IPS-18c (cell line): Measurements from ENCODE around the gene DENND2D.

Source experiments
- H3K4me3 ChIP-seq: 2 replicates; pipeline ENCODE4 v1.7.0; 2013; ENCODE audit warnings: low read depth, mild to moderate bottlenecking, low read length, moderate library complexity; ENCODE audit not compliant: insufficient read depth
- H3K9me3 ChIP-seq: one replicate; pipeline ENCODE4 v1.6.1; 2013; ENCODE audit warnings: mild to moderate bottlenecking, low read length, moderate library complexity; ENCODE audit not compliant: control insufficient read depth, insufficient read depth

The DENND2D gene

DNA sequence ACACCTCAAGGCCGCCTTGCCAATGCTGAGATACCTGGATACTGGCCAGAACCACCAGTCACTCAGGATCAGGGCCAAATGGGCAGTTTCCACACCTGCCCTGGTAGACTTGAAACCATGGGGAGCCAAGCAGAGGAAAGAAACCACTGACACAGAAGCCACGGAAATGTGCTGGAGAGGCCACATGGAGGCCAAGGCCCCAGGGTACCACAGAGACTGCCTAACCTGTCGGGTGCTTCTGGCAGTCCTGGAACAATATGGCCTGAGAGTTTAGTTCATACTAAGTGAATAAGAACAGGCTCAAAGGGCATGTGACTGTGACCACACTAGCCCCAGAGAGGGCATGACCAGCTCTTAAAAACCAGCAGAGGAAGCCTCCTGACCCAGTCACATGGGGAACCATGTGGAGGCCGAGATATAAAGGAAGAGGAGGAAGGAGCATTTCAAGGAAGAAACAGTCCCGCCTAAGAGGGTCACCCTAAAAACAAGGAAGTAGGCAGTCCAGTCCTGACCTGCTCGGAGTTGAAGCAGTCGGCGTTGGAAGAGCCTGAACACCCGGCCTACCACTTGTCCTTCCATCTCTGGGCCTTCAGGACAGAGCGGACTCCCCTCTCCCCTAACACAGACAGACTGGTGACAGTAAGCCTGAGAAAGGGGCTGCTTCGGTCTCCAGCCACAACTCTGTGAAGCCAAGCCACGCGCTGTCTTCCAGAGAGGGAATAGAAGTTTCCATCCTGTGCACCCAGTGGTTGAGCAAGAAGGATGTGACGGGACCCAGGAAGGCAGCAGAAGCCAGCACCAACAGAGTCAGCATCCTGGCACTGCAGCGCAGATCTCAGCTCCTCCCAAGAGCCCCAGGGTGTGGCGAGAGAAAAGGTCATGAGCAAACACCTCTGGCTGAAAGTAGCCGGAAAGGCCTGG is at the start of gene DENND2D:
Gene DENND2D (minus strand): TSS at position 766 of the 921 bp plus-strand sequence. CDS start 187 bp downstream, at position 579.
- no peak within 1 kb of the TSS for H3K4me3 ChIP-seq
- H3K9me3 ChIP-seq: peaks cover 2% of the 10 kb centered on the region

GRCh38 chr1:111249960-111250359 is 49.5 kb upstream of the DENND2D start:
- H3K9me3 ChIP-seq: no peaks in the 10 kb centered on the region
- no peak overlapping the region for H3K4me3 ChIP-seq

DNA sequence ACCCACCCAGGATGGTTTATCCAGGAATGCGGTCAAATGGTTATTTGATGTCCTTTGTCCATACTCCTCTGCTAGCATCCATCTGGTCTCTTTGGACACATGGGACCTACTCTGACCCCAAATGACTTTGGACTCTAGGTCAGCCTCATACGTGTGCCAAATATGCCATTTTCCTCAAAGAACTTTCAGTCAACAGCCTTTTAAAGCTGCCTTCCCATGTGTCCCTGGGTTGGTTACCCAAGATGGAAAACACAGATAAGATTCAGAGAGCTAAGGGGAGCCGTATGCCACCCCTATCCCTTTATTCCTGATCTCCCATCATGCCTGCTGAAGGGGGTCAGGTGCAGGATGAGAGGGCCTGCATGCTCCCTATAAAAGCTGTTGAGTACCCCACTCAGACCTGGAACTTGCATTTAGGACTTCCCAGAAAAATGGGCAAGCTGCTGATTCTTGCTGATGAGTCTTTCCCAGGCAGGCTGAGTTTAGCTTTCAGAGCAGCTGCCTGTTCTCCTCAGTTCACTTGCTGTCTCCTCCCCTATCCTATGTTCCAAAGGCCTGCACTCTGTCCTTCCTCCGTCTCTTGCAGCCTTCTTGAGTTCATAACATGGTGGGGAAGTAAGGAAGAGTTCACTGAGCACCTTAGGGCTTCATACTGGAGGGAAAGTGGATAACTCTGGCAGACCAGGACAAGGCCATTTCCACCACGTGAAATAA is 46.8 kb upstream of the DENND2D start:
- H3K9me3 ChIP-seq: no peaks in the 10 kb centered on the region
- H3K4me3 ChIP-seq: no peak overlapping the region

DNA sequence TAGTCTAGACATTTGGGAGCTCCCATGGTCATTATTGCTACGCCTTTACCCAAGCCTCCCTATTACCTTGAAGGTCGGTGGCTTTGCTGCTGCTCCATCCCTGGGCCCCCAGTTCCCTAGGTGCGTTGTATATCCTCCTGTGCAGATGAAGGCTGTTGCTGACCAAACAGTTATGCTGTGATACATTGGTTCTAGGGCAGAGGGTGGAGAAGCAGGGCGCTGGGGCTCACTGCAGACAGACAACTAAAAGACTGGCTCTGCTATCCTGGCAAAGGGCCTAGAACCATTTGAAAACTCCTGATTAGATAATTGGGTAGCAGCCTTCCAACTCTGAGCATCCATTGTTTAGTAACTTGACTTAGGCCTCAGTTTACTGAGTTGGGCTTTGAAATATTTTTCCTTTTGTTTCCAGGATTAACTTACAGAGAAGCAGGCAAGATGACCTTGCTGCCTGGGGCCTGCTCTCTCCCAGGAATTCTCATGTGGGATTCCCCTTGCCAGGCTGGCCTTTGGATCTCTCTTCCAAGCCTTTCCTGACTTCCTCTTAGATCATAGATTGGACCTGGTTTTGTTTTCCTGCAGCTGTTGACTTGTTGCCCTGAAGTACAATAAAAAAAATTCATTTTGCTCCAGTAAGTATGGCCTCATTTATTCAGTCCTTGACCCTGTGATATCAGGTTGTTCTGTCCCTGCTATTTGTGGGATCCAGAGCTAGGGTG is 42.5 kb upstream of the DENND2D start:
- Histone ChIP-seq H3K9me3 (no peaks in the 10 kb centered on the region), H3K4me3 (no peak overlapping the region)

GRCh38 chr1:111241797-111242196 is 41.4 kb upstream of the DENND2D start:
- H3K9me3 ChIP-seq: no peaks in the 10 kb centered on the region
- H3K4me3 ChIP-seq: no peak overlapping the region

GRCh38 chr1:111238056-111238795 is 37.8 kb upstream of the DENND2D start:
- H3K4me3 ChIP-seq: no peak overlapping the region
- H3K9me3 ChIP-seq: no peaks in the 10 kb centered on the region

DNA sequence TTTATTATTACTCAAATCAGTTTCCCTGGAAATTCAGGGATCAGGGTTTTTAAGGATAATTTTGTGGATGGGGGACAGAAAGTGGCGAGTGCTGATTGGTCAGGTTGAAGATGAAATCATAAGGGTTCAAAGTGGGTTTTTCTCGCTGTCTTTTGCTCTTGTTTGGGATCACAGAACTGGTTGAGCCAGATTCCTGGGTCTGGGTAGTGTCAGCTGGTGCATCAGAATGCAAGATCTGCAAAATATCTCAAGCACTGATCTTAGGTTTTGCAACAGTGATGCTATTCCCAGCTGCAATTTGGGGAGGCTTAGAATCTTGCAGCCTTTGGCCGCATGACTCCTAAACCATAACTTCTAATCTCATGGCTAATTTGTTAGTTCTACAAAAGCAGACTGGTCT is 36.4 kb upstream of the DENND2D start:
- Histone ChIP-seq H3K9me3 (no peaks in the 10 kb centered on the region), H3K4me3 (no peak overlapping the region)

DNA sequence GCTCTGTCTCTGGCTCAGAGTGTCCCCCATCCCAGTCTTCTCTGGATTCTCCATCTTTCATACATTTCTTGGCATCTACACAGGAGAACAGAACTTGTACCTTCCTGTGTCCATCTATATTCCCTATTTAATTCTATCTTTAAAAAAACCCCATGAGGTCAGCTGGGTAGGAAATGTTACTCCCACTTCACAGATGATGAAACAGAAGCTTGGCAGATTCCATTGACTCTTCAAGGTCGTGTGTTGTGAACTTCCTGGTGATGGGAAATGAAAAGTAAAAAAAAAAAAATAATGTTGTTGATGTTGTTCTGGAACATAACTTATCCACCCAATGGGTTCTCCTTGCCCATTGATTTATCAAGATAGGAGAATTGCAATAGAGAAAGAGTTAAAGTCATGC is 35.9 kb upstream of the DENND2D start:
- H3K9me3 ChIP-seq: no peaks in the 10 kb centered on the region
- no peak overlapping the region for H3K4me3 ChIP-seq

DNA sequence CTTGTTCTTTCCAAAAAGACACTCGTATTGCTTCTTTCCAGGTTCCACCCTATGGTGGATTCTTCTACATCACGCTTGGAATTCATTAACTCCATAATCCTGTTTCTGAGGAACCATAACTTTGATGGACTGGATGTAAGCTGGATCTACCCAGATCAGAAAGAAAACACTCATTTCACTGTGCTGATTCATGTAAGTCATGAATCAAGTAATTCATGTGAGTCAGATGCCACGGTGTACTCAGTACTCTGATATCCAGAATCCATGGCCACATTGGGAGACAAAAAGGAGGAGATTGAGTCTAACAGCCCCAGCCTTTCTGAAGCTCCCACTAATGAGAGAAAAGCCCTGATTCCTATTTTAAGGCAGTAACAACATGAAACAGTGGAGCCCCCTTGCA is 34.4 kb upstream of the DENND2D start:
- Histone ChIP-seq H3K4me3 (no peak overlapping the region), H3K9me3 (no peaks in the 10 kb centered on the region)

DNA sequence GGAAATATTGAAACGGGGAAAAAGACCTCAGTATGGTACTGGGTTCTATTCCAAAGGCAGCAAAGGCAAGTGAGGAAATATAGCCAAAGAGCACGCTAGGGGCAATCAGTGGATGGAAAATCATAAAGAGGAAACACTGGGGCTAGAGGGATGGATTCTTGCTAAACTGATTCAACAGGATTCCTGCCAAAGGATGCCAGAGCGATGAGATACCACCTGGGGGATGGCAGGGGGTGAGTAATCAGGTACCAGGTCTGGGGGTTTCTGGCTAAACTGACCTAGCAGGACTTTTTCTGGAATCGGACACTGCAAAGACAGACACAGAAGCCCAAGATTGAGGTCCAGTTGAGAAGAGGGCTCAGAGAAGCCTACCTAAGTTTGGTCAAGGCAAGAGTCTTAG is 33.8 kb upstream of the DENND2D start:
- H3K4me3 ChIP-seq: no peak overlapping the region
- H3K9me3 ChIP-seq: no peaks in the 10 kb centered on the region

DNA sequence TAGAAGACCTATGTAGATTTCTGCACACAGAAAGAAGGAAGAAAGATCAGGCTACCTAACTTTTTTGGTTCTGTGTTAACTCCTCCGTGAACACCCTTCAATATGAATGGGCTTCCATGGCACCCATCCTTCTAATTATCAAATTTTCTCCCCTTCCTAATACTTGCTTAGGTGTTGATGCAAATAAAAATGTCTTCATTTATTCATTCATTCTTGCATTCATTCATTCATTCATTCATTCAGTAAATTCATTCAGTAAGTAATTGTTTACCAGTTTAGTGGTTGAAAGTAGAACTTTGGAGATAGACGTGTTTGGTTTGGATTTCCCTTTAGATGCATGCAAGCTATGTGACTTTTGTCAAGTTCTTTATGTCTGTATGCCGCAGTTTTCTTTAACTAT is 31.7 kb upstream of the DENND2D start:
- Histone ChIP-seq H3K4me3 (no peak overlapping the region), H3K9me3 (no peaks in the 10 kb centered on the region)

DNA sequence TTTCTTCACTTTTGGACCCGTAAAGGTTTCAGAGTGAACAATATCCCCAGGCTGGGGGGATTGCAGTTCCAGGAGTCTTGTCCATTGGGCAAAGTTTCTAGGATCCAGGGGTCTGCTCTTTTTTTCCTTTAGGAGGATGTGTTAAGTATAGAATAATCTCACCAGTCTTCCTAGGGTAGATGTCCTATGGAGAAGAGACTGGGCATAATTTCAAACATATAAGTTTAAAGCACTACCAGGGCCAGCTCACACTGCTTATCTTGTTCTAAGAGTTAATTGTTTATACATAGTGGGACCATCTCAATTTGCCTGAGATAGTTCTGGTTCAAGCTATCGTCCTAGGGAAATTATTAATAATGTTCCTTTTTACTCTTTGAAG is 28.3 kb upstream of the DENND2D start:
- no peaks in the 10 kb centered on the region for H3K9me3 ChIP-seq

DNA sequence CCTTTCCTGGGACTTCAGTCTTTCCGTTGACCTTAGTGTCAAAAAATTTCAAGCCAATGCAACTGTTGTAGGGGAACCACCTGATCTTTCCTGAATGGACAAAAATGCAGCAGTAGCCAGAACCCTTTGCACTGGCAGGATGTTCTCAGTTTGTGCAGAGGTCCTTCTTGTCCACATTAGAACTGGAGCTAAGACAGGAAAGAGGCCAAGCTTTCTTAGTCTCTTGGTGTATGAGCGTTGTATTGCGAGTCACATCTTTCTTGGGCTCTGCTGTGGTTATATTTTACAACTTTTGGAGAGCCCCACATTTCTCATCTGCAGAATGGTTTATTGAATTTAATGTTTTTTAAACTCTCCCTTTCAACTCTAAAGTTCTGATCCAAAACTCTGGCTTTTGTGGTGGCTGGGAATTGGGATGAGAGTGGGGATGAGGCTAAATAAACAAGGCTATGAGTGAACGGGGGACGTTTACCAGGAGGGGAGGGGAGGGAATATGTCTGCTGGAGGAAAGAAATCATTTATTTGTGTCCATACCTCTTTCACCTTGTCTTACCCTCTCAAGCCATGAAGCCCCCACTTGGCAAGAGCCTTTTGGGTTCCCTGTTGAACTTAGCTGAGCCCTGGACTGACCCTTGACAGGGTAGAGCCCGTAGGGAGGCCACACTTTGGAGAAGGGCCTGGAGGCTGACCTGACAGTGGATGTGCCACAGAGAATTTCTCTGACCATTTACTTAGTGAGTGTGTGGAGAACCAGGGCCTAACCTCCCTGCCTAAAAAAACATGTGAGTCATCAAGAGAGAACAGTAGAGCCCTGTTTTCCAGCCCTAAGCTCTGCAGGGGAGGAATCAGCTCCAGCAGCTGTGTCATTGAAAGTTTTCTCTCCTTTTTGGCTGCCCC is 27.7 kb upstream of the DENND2D start:
- Histone ChIP-seq H3K4me3 (no peak overlapping the region), H3K9me3 (no peaks in the 10 kb centered on the region)

More for the DNA sequence above, 28.3 kb upstream of the DENND2D start:
- H3K4me3 ChIP-seq: no peak overlapping the region

- Histone ChIP-seq H3K9me3 (no peaks in the 10 kb centered on the region), H3K4me3 (no peak within 1 kb of the TSS)
Observed at GRCh38 chr1:111227434-111227833, 27.0 kb upstream of the DENND2D start, which contains the start of gene CHI3L2. CHI3L2 (plus strand) TSS chr1:111227713; CDS start chr1:111227730, 17 bp downstream.

DNA sequence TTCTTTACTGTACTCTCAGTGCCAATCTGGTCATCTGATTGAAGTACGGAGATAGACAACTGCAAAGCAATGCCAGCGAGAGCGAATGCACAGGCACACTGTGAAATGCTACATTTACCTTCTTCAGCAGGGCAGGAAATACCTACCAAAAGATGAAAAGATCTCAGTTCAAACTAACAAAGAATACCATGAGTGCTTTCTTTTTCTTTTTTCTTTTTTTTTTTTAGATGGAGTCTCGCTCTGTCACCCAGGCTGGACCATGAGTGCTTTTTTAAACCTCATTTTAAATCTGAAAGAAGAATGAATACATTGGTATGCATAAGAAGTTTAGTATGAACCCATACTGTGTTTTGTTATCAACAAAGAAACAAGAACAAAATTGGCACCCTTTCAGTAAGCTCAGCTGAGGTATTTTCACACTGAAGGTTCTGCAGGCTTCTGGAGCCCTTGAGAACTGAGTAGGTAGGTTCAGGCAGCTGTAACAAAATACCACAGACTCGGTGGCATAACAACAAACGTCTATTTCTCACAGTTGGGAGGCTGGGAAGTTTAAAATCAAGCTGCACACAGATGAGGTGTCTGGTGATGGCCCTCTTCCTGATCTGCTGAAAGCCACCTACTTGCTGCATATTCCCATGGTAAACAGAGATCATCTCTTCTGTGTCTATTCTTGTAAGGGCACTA is 25.4 kb upstream of the DENND2D start:
- H3K9me3 ChIP-seq: no peaks in the 10 kb centered on the region
- no peak overlapping the region for H3K4me3 ChIP-seq

- H3K9me3 ChIP-seq: no peaks in the 10 kb centered on the region
- H3K4me3 ChIP-seq: no peak overlapping the region
Observed at GRCh38 chr1:111225091-111225490, 24.6 kb upstream of the DENND2D start.
